ENCODE results near the gene EFHC1.

Gene EFHC1

DNA sequence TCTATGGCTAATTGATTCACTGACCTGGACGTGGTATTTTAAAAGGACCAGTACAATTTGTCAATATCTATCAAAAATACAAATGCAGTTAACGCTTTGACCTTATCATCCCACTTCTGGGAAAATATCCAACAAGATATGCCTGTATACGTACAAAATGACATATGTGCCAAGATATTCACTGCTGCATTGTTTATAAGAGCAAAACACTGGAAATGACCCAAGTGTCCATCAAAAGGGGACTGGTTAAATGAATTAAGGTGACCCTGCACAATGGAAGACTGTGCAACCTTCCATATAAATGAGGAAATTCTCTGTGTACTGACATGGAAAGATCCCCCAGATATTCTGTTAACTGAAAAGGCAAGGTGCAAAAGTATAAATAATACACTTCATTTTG is 142.8 kb downstream of the EFHC1 start:
- DNase-seq (ENCODE audit: low read depth in 2 of 2): peak in 1 of 2 donors; percentile 63
- no peak overlapping the region for H3K4me3 ChIP-seq (replicated peaks in 1 of 2; ENCODE audit: low read depth in 2 of 2, low read length in 2 of 2)
- TF ChIP-seq, protein P1, sequence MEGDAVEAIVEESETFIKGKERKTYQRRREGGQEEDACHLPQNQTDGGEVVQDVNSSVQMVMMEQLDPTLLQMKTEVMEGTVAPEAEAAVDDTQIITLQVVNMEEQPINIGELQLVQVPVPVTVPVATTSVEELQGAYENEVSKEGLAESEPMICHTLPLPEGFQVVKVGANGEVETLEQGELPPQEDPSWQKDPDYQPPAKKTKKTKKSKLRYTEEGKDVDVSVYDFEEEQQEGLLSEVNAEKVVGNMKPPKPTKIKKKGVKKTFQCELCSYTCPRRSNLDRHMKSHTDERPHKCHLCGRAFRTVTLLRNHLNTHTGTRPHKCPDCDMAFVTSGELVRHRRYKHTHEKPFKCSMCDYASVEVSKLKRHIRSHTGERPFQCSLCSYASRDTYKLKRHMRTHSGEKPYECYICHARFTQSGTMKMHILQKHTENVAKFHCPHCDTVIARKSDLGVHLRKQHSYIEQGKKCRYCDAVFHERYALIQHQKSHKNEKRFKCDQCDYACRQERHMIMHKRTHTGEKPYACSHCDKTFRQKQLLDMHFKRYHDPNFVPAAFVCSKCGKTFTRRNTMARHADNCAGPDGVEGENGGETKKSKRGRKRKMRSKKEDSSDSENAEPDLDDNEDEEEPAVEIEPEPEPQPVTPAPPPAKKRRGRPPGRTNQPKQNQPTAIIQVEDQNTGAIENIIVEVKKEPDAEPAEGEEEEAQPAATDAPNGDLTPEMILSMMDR (IDR thresholded peaks at IDR 0.05; ENCODE audit: low read depth, low read length): no peak

DNA sequence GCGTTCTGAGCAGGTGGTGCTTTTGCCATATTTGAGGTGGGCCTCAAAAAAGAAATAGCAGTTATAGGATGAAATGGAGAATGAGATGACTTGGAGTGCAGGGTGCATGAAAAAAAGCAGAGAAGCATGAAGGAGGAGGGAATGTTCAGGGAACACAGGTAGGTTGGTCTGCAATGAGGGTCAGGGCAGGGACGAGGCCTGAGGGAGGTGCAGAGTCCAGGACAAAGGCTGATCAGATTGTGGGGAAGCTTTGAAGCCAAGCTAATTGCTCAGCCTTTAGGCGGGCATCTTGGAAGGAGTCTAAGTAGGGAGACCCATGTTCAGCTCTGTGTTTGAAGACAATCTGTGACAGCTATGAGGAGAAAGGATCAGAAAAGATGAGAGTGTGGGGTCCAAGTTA is 144.7 kb downstream of the EFHC1 start:
- no peak overlapping the region for H3K4me3 ChIP-seq (replicated peaks in 1 of 2; ENCODE audit: low read depth in 2 of 2, low read length in 2 of 2)
- TF ChIP-seq, protein P1 (IDR thresholded peaks at IDR 0.05; ENCODE audit: low read depth, low read length): no peak
- no peak for DNase-seq (ENCODE audit: low read depth in 2 of 2)

DNA sequence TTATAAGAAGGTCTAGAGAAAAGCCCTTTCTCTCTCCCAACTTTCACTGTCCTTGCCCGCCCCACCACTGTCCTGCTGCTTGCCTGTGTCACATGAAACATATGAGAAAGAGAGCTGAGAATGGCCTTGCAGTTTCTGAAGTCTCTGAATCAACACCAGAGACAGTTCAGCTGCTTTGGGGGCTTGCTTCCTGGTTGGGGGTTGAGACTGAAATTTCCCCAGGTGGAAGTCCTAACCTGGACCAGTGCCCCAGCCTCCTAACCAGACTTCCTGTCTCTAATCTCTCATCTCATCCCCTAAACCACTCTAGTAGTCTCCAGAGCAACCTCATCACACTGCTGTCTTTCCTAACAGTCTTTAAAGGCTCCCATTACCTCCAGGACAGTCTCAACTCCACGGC is 146.1 kb downstream of the EFHC1 start:
- TF ChIP-seq, protein P1 (IDR thresholded peaks at IDR 0.05; ENCODE audit: low read depth, low read length): no peak
- DNase-seq (ENCODE audit: low read depth in 2 of 2): no peak
- no peak overlapping the region for H3K4me3 ChIP-seq (replicated peaks in 1 of 2; ENCODE audit: low read depth in 2 of 2, low read length in 2 of 2)

DNA sequence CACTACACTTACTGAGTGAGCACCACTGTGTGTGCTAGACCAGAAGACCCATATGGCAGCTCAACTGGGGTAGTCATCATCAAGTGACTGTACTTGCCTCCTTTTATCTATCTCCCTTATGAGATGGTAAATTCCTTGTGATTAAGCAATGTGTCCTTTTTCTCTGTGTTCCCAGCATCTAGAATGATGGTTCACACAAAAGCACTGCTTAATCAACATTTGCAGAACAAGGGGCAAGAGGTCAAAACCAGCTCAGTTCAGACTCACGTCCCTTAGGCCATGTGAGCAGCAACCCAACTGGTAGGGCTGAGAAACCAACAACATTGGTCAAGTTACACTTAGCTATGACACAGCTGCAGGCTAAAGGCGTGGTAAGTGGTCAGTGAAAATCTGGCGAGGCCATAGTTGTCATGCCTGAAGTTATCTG is 146.7 kb downstream of the EFHC1 start:
- TF ChIP-seq, protein P1 (IDR thresholded peaks at IDR 0.05; ENCODE audit: low read depth, low read length): no peak
- DNase-seq (ENCODE audit: low read depth in 2 of 2): peak; percentile 92 to 99
- no peak overlapping the region for H3K4me3 ChIP-seq (replicated peaks in 1 of 2; ENCODE audit: low read depth in 2 of 2, low read length in 2 of 2)

DNA sequence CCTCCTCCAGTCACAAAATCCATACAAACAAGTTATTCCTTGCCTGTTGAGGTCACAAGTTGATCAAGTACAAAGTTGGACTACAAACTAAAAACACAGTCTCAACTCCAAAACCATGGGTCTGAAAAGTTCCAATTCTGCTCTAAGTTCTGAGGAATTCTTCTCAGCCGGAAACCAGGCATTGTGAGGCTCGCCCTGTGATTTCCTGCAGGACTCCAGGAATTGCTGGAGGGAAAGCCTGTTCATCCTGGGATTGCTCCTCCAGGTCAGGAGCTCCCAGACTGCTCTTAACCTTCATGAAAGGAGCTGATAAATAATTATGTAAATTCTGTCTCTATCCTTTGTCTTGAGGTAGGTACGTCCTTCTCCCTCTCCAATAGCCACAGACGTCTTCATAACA is 148.2 kb downstream of the EFHC1 start:
- peak in 1 of 2 donors; percentile 52 for DNase-seq (ENCODE audit: low read depth in 2 of 2)
- TF ChIP-seq, protein P1 (IDR thresholded peaks at IDR 0.05; ENCODE audit: low read depth, low read length): no peak
- no peak overlapping the region for H3K4me3 ChIP-seq (replicated peaks in 1 of 2; ENCODE audit: low read depth in 2 of 2, low read length in 2 of 2)

DNA sequence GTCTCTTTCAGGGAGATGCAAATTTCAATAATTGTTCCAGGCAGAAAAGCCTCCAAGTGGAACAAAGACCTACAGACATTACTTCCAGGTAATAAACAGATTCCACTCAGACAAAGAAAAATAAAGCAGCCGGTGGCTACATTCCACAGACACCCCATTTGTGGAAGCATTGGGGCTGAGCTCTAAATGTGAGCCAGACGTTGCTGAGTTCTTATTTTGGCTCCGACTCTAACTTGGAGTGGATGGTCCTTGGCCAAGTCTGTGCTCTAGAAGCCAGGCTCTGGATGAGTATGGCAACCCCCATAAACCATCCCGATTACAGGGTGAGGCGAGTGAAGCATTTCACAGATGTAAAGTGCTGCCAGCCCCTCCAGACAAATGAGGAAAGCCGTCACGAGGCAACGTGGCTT is 150.2 kb downstream of the EFHC1 start:
- TF ChIP-seq, protein P1 (IDR thresholded peaks at IDR 0.05; ENCODE audit: low read depth, low read length): no peak
- DNase-seq (ENCODE audit: low read depth in 2 of 2): peak; percentile 56 to 74
- H3K4me3 ChIP-seq (replicated peaks in 1 of 2; ENCODE audit: low read depth in 2 of 2, low read length in 2 of 2): peak overlapping the region in 1 of 2 donors; percentile 15

DNA sequence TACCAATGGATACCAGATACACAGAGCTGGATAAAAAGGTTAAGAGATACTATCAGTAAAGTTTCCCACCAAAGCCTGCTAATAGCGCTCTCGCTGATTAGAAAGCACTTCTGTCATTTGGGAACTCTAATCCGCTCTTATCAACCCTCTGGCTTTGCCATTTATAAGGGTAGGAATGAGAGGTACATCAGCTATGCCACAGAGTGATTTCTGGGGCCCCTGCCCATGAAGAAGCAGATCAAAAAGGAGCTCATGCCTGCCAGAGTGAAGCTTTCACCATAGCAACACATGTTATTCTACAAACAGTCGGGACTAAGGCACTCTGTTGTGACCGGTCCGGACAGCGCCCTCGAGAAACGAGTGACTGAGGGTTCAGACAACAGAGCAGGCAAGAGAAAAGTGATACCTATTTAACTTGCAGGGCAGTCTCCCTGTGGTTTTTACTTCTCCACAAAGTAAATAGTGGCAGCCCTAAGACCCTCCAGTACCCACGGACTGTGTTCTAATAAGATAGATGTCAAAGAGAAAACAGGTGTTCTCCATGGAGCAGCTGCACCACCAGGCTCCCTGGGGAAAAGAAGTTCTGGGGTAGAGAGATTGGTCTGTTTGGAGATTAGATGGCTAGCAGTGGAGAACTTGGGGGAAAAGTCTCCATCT is 151.1 kb downstream of the EFHC1 start:
- DNase-seq (ENCODE audit: low read depth in 2 of 2): no peak
- peak overlapping the region in 1 of 2 donors; percentile 15 for H3K4me3 ChIP-seq (replicated peaks in 1 of 2; ENCODE audit: low read depth in 2 of 2, low read length in 2 of 2)
- TF ChIP-seq, protein P1 (IDR thresholded peaks at IDR 0.05; ENCODE audit: low read depth, low read length): no peak
